GM12878 (cell line): Measurements from ENCODE around the gene DIO2. TPM values are rescaled to one million over a fixed set of nuclear protein-coding genes. Genes with fewer than 3 reads are reported as not detected.

Experiments used
- ATAC-seq: fragments of 200-7000 bp; cut with Tn5 transposase; 3 replicates; pipeline ENCODE4 v1.9.1; 2020; ENCODE audit warnings: mild to moderate bottlenecking, moderate library complexity
- BruUV-seq: library from RNA; stranded (reverse); fragments of 400-500 nt; replicated peaks from 2 replicates; lab custom pipeline; 2021; lab: Mats Ljungman, UMichigan
- CTCF ChIA-PET: fragments of 300-600 bp; sonication (Branson Sonifier 250); formaldehyde crosslinking; extraction: SDS; loops from one replicate; lab custom pipeline; 2021; ENCODE audit warnings: inconsistent platforms; lab: Yijun Ruan, JAX
- POLR2A ChIA-PET: fragments of 350-600 bp; formaldehyde crosslinking; extraction: SDS; loops from one replicate; lab custom pipeline; 2021; ENCODE audit warnings: inconsistent platforms; lab: Charles Lee
- RAD21 ChIA-PET: fragments of 300-600 bp; sonication (Branson Sonifier 250); formaldehyde crosslinking; loops from one replicate; lab custom pipeline; 2023; ENCODE audit warnings: antibody characterized with exemption; ENCODE audit not compliant: unreplicated experiment; lab: Charles Lee
- SMC1A ChIA-PET: fragments of 300-600 bp; sonication (Branson Sonifier 250); formaldehyde crosslinking; loops from one replicate; lab custom pipeline; 2023; ENCODE audit not compliant: unreplicated experiment, uncharacterized antibody; lab: Charles Lee
- DNase-seq: peaks from one replicate; pipeline ENCODE4 v3.0.0-alpha.2; 2011; ENCODE audit warnings: low read depth, low spot score
- FAIRE-seq: peaks from 3 replicates; lab custom pipeline; 2011; peaks lifted over from hg19 to GRCh38; lab: Jason Lieb, UNC
- H2AFZ ChIP-seq: 2 replicates; pipeline ENCODE4 v1.6.0; 2011; ENCODE audit warnings: low read depth, low read length, control low read depth; ENCODE audit not compliant: control insufficient read depth
- H3K27ac ChIP-seq: 2 replicates; pipeline ENCODE4 v1.5.1; 2011; ENCODE audit warnings: control low read depth; ENCODE audit not compliant: control insufficient read depth, insufficient read depth
- H3K27me3 ChIP-seq, 2 experiments: replicated peaks in 1 of 2; 2 replicates each; pipeline versions ENCODE4 v1.6.0 to v1.6.1; 2011; ENCODE audit warnings: low read length in 1 of 2; ENCODE audit not compliant: control insufficient read depth in 2 of 2, insufficient read depth in 2 of 2
- H3K36me3 ChIP-seq, 2 experiments: 2 replicates each; pipeline ENCODE4 v1.5.1; 2011; ENCODE audit warnings: low read length in 1 of 2; ENCODE audit not compliant: control insufficient read depth in 2 of 2, insufficient read depth in 2 of 2
- H3K4me1 ChIP-seq: 2 replicates; pipeline ENCODE4 v1.6.1; 2011; ENCODE audit warnings: mild to moderate bottlenecking, low read length, moderate library complexity, mixed read lengths; ENCODE audit not compliant: control insufficient read depth, insufficient read depth
- H3K4me2 ChIP-seq: 2 replicates; pipeline ENCODE4 v1.6.0; 2011; ENCODE audit warnings: control low read depth; ENCODE audit not compliant: control insufficient read depth, insufficient read depth
- H3K4me3 ChIP-seq: fragments of 200-600 bp; sonication (generic); 2 replicates; pipeline ENCODE4 v1.5.1; 2016
- H3K79me2 ChIP-seq: 2 replicates; pipeline ENCODE4 v1.6.0; 2011; ENCODE audit warnings: low read length; ENCODE audit not compliant: control insufficient read depth, insufficient read depth
- H3K9ac ChIP-seq: 2 replicates; pipeline ENCODE4 v1.8.0; 2011; ENCODE audit warnings: low read length, control low read depth, mixed read lengths; ENCODE audit not compliant: control insufficient read depth, insufficient read depth
- H3K9me3 ChIP-seq: replicated peaks from 3 replicates; pipeline ENCODE4 v1.5.1; 2011; ENCODE audit warnings: mild to moderate bottlenecking, low read length; ENCODE audit not compliant: control insufficient read depth, insufficient read depth
- H4K20me1 ChIP-seq: 2 replicates; pipeline ENCODE4 v1.6.0; 2011; ENCODE audit not compliant: control insufficient read depth, insufficient read depth
- LARP7 ChIP-seq: fragments of 450-650 bp; IDR thresholded peaks from 2 replicates; pipeline ENCODE4 v1.6.1; 2017; ENCODE audit warnings: mild to moderate bottlenecking
- NRF1 ChIP-seq: conservative IDR thresholded peaks from 2 replicates; pipeline ENCODE4 v1.6.1; 2011; ENCODE audit warnings: mild to moderate bottlenecking, low read depth, low read length, improper control_type of control experiment
- PML ChIP-seq: IDR thresholded peaks from 2 replicates; pipeline ENCODE4 v1.6.1; 2012; ENCODE audit warnings: low read length, inconsistent platforms
- RB1 ChIP-seq: fragments of 450-650 bp; formaldehyde crosslinking; IDR thresholded peaks from 2 replicates; pipeline ENCODE4 v1.6.1; 2017; ENCODE audit warnings: mild to moderate bottlenecking, borderline replicate concordance
- RCOR1 ChIP-seq: conservative IDR thresholded peaks from 2 replicates; pipeline ENCODE4 v1.6.1; 2012; ENCODE audit warnings: low read depth, low read length, improper control_type of control experiment
- SMAD1 ChIP-seq: fragments of 450-650 bp; IDR thresholded peaks from 2 replicates; pipeline ENCODE4 v1.6.1; 2018; ENCODE audit warnings: mild to moderate bottlenecking, low read depth; ENCODE audit not compliant: partially characterized antibody
- SPI1 ChIP-seq: IDR thresholded peaks from 2 replicates; pipeline ENCODE4 v1.6.1; 2011; ENCODE audit warnings: low read depth, mild to moderate bottlenecking, low read length, moderate library complexity, borderline replicate concordance; ENCODE audit not compliant: insufficient read depth
- WGBS: methylation state at CpG from one replicate; pipeline ENCODE4 v1.1.6; 2016; ENCODE audit warnings: low lambda C conversion rate; ENCODE audit not compliant: insufficient replicate concordance, insufficient coverage; ENCODE audit errors: missing lambda C conversion rate; 5-methylcytosine and 5-hydroxymethylcytosine counted together
- in situ Hi-C: fragments of 300-500 bp; cut with MboI; formaldehyde crosslinking; loops from 9 replicates; pipeline ENCODE4 v1.14.3; 2018; ENCODE audit warnings: mixed read lengths
- intact Hi-C: fragments of 100-400 bp; cut with micrococcal nuclease; formaldehyde crosslinking; loops from one replicate; pipeline ENCODE4 v1.14.2; 2022; ENCODE audit not compliant: unreplicated experiment
- polyA plus RNA-seq, 11 experiments: library from polyadenylated mRNA; depleted of rRNA in 4 of 11; unstranded in 6 of 11; stranded (reverse) in 5 of 11; fragments of >200 nt; fragmentation: Nextera tagmentation in 4 of 11; fragmentation: Illumina TruSeq in 1 of 11; extraction: Ambion mirVana in 4 of 11; extraction: Trizol in 1 of 11; gene quantifications; 1 replicate in 1 of 11; 2 replicates in 10 of 11; pipeline versions ENCODE4 v1.2.1 to v1.2.3, GENCODE V29; 2011 to 2016; ENCODE audit warnings: inconsistent platforms in 2 of 11, missing spikeins in 2 of 11, low read depth in 1 of 11
- total RNA-seq, 4 experiments: library from RNA; depleted of rRNA in 3 of 4; stranded (reverse); fragments of >200 nt in 3 of 4; fragmentation: Illumina TruSeq in 1 of 4; extraction: Trizol in 1 of 4; gene quantifications; 2 replicates each; pipeline versions ENCODE4 v1.2.1 to v1.2.3, GENCODE V29; 2013 to 2021
- TF ChIP-seq, protein P1 (sequence below): fragments of 450-650 bp; formaldehyde crosslinking; IDR thresholded peaks from 2 replicates; pipeline ENCODE4 v1.5.0; 2022; ENCODE audit warnings: mild to moderate bottlenecking, missing genetic modification characterization
- TF ChIP-seq, protein P2 (sequence below): fragments of 450-650 bp; IDR thresholded peaks from 2 replicates; pipeline ENCODE4 v1.6.1; 2017; ENCODE audit warnings: low read depth, mild to moderate bottlenecking, moderate library complexity
- TF ChIP-seq, protein P3 (sequence below): IDR thresholded peaks from 2 replicates; pipeline ENCODE4 v1.6.1; 2012; ENCODE audit warnings: low read length, inconsistent platforms
- TF ChIP-seq, protein P4 (sequence below): fragments of 450-650 bp; IDR thresholded peaks from 2 replicates; pipeline ENCODE4 v1.6.1; 2018; ENCODE audit warnings: mild to moderate bottlenecking, low read depth, moderate library complexity; ENCODE audit not compliant: partially characterized antibody

DIO2 gene
- total and polyA plus RNA-seq, 10 of the 15 experiments (the other 5 are each of a cell fraction or from before 2014, with no cell fraction given), result not detected

DNA sequence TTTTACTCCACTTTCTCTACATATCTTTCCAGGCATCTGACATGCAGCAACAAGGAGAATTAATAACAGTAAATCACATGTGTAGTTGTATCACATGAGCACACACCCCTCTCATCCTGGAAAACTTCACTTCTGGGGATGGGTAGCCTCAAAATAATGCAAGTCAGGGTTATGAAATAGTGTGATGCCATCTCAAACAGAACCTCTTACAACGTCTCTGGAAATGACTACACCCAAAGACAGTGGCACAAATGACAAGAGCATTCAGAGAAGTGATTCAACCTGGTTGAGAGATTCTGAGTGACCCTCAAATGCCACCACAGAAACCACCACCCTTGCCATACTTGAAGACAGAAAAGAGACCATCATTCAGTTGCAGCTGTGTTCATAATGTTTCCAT, 2.8 kb downstream of the DIO2 start (continued):
- TF ChIP-seq, protein P1, sequence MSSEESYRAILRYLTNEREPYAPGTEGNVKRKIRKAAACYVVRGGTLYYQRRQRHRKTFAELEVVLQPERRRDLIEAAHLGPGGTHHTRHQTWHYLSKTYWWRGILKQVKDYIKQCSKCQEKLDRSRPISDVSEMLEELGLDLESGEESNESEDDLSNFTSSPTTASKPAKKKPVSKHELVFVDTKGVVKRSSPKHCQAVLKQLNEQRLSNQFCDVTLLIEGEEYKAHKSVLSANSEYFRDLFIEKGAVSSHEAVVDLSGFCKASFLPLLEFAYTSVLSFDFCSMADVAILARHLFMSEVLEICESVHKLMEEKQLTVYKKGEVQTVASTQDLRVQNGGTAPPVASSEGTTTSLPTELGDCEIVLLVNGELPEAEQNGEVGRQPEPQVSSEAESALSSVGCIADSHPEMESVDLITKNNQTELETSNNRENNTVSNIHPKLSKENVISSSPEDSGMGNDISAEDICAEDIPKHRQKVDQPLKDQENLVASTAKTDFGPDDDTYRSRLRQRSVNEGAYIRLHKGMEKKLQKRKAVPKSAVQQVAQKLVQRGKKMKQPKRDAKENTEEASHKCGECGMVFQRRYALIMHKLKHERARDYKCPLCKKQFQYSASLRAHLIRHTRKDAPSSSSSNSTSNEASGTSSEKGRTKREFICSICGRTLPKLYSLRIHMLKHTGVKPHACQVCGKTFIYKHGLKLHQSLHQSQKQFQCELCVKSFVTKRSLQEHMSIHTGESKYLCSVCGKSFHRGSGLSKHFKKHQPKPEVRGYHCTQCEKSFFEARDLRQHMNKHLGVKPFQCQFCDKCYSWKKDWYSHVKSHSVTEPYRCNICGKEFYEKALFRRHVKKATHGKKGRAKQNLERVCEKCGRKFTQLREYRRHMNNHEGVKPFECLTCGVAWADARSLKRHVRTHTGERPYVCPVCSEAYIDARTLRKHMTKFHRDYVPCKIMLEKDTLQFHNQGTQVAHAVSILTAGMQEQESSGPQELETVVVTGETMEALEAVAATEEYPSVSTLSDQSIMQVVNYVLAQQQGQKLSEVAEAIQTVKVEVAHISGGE, result no peak
- no peak for TF ChIP-seq SPI1

DNA sequence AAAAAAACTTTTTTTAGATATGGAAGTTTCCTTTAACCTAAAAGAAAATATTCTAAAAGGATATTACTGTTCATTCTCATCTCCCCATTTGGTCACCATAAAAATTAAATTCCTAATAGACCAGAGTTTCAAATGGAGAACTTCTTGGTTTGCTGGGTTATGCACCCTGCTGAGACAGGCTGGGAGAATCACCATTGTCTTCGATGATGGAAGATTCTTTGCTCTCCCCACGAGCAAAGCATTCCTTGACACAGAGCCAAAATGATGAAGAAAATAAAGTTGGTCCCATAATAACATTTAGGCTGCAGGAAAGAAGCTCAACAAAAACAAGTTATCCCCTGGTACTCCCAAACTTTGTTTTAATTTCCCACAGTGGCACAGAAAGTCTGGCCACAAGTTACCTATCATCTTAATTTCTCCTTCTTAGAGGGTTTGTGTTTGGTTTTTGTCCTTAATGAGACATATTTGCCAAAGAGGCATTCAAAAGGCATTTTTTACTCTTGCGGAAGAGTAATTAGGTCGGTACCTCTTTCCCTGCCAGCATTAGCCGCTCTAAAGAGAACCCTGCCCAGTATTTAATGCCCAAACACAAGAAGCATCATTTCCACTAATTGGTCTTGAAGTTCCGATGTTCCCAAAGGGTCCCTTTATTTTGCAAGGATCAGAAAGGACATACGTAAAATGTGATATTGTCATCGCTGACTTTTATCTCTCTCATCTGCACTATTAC, 4.8 kb downstream of the DIO2 start:
- no peak for DNase-seq
- H3K9me3 ChIP-seq, result no peaks in the 10 kb centered on the region
- H3K4me3 ChIP-seq, result no peak overlapping the region
- intact Hi-C loops (loop anchor here (10.0 kb wide), 1 partner anchor 778 kb away; no protein-coding TSS in a partner anchor), in situ Hi-C loops (no loop called here)
- no peak overlapping the region for H2AFZ ChIP-seq
- H4K20me1 ChIP-seq, result no peaks in the 10 kb centered on the region
- no peaks in the 10 kb centered on the region; a peak in 1 of 4 replicates for H3K27me3 ChIP-seq
- no peak overlapping the region for H3K4me2 ChIP-seq
- FAIRE-seq, result no peak
- H3K9ac ChIP-seq, result no peak overlapping the region
- H3K79me2 ChIP-seq, result no peaks in the 10 kb centered on the region
- ChIA-PET POLR2A (no interaction called here), RAD21 (no interaction called here), CTCF (interaction anchor here (1.0 to 6.3 kb wide), 3 partner anchors 7 to 380 kb away, joined by 3 to 32 read pairs (median 3); no protein-coding TSS in a partner anchor), SMC1A (no interaction called here)
- no peaks in the 10 kb centered on the region for H3K4me1 ChIP-seq
- H3K36me3 ChIP-seq, result no peaks in the 10 kb centered on the region
- ATAC-seq, result no peak
- WGBS, result 31% methylated on average over 8 of the region's 8 CpGs
- no peak overlapping the region for H3K27ac ChIP-seq
- no TSS peak for BruUV-seq
- TF ChIP-seq, protein P2, sequence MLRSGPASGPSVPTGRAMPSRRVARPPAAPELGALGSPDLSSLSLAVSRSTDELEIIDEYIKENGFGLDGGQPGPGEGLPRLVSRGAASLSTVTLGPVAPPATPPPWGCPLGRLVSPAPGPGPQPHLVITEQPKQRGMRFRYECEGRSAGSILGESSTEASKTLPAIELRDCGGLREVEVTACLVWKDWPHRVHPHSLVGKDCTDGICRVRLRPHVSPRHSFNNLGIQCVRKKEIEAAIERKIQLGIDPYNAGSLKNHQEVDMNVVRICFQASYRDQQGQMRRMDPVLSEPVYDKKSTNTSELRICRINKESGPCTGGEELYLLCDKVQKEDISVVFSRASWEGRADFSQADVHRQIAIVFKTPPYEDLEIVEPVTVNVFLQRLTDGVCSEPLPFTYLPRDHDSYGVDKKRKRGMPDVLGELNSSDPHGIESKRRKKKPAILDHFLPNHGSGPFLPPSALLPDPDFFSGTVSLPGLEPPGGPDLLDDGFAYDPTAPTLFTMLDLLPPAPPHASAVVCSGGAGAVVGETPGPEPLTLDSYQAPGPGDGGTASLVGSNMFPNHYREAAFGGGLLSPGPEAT, result no peak
- TF ChIP-seq LARP7 (no peak), RB1 (no peak), RCOR1 (no peak), PML (no peak), SMAD1 (no peak), NRF1 (no peak)
- TF ChIP-seq, protein P3, sequence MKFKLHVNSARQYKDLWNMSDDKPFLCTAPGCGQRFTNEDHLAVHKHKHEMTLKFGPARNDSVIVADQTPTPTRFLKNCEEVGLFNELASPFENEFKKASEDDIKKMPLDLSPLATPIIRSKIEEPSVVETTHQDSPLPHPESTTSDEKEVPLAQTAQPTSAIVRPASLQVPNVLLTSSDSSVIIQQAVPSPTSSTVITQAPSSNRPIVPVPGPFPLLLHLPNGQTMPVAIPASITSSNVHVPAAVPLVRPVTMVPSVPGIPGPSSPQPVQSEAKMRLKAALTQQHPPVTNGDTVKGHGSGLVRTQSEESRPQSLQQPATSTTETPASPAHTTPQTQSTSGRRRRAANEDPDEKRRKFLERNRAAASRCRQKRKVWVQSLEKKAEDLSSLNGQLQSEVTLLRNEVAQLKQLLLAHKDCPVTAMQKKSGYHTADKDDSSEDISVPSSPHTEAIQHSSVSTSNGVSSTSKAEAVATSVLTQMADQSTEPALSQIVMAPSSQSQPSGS, result no peak
- TF ChIP-seq, protein P4, sequence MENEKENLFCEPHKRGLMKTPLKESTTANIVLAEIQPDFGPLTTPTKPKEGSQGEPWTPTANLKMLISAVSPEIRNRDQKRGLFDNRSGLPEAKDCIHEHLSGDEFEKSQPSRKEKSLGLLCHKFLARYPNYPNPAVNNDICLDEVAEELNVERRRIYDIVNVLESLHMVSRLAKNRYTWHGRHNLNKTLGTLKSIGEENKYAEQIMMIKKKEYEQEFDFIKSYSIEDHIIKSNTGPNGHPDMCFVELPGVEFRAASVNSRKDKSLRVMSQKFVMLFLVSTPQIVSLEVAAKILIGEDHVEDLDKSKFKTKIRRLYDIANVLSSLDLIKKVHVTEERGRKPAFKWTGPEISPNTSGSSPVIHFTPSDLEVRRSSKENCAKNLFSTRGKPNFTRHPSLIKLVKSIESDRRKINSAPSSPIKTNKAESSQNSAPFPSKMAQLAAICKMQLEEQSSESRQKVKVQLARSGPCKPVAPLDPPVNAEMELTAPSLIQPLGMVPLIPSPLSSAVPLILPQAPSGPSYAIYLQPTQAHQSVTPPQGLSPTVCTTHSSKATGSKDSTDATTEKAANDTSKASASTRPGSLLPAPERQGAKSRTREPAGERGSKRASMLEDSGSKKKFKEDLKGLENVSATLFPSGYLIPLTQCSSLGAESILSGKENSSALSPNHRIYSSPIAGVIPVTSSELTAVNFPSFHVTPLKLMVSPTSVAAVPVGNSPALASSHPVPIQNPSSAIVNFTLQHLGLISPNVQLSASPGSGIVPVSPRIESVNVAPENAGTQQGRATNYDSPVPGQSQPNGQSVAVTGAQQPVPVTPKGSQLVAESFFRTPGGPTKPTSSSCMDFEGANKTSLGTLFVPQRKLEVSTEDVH, result no peak
